Measurements from ENCODE around the gene BPIFA2. TPM values are rescaled to one million over a fixed set of nuclear protein-coding genes. Genes with fewer than 3 reads are reported as not detected.
"Not testable (repeated sequence)": the region's sequence is repeated elsewhere in the genome, so short reads cannot be mapped to it uniquely, and the experiment has no call there.

BPIFA2 gene
- total RNA-seq = not detected
- long read RNA-seq = 0 reads

GRCh38 chr20:33167859-33168258 lies at the start of gene BPIFA2:
Gene BPIFA2, plus strand, starts transcription at chr20:33168159. Its CDS starts 987 bp downstream, at chr20:33169146.
- ATAC-seq = no peak
- Histone ChIP-seq H3K4me1 (no peaks in the 10 kb centered on the region), H3K9me3 (no peaks in the 10 kb centered on the region), H3K36me3 (no peaks in the 10 kb centered on the region), H3K4me3 (no peak within 1 kb of the TSS), H3K27ac (no peak within 1 kb of the TSS), H3K27me3 (no peaks in the 10 kb centered on the region)
- intact Hi-C loops (cut with DNase I) = no loop called here
- no peak for DNase-seq
- TF ChIP-seq CTCF (IDR thresholded peaks at IDR 0.05) = no peak

GRCh38 chr20:33119725-33120720 lies 47.9 kb upstream of the BPIFA2 start:
- DNase-seq (no peak), ATAC-seq (no peak)
- Histone ChIP-seq H3K27me3 (no peaks in the 10 kb centered on the region), H3K4me1 (no peaks in the 10 kb centered on the region), H3K36me3 (no peaks in the 10 kb centered on the region), H3K27ac (no peak overlapping the region), H3K9me3 (no peaks in the 10 kb centered on the region), H3K4me3 (no peak overlapping the region)
- intact Hi-C loops (cut with DNase I) = no loop called here
- no peak for TF ChIP-seq CTCF (IDR thresholded peaks at IDR 0.05)

- ATAC-seq (no peak), DNase-seq (no peak)
Measured at GRCh38 chr20:33120934-33121333, 47.0 kb upstream of the BPIFA2 start.

GRCh38 chr20:33122297-33122696 lies 45.7 kb upstream of the BPIFA2 start:
- ATAC-seq; H3K4me3 ChIP-seq; DNase-seq; H3K27me3 ChIP-seq; H3K27ac ChIP-seq; H3K9me3 ChIP-seq; intact Hi-C loops (cut with DNase I); H3K4me1 ChIP-seq; H3K36me3 ChIP-seq: not testable (repeated sequence)

More at GRCh38 chr20:33120934-33121333, 47.0 kb upstream of the BPIFA2 start:
- intact Hi-C loops (cut with DNase I) = no loop called here
- no peak for TF ChIP-seq CTCF (IDR thresholded peaks at IDR 0.05)
- Histone ChIP-seq H3K9me3 (no peaks in the 10 kb centered on the region), H3K4me3 (no peak overlapping the region), H3K27me3 (no peaks in the 10 kb centered on the region), H3K36me3 (no peaks in the 10 kb centered on the region), H3K4me1 (no peaks in the 10 kb centered on the region), H3K27ac (no peak overlapping the region)

- Histone ChIP-seq H3K4me1 (no peaks in the 10 kb centered on the region), H3K9me3 (no peaks in the 10 kb centered on the region), H3K36me3 (no peaks in the 10 kb centered on the region), H3K27ac (no peak overlapping the region), H3K4me3 (no peak overlapping the region), H3K27me3 (no peaks in the 10 kb centered on the region)
- intact Hi-C loops (cut with DNase I) = no loop called here
- TF ChIP-seq CTCF (IDR thresholded peaks at IDR 0.05) = no peak
- DNase-seq = no peak
- no peak for ATAC-seq
Measured at GRCh38 chr20:33124261-33124660, 43.7 kb upstream of the BPIFA2 start.

GRCh38 chr20:33124994-33125393 lies 43.0 kb upstream of the BPIFA2 start:
- DNase-seq (no peak), ATAC-seq (no peak)
- Histone ChIP-seq H3K4me1 (no peaks in the 10 kb centered on the region), H3K27ac (no peak overlapping the region), H3K27me3 (no peaks in the 10 kb centered on the region), H3K36me3 (no peaks in the 10 kb centered on the region), H3K4me3 (no peak overlapping the region), H3K9me3 (no peaks in the 10 kb centered on the region)
- TF ChIP-seq CTCF (IDR thresholded peaks at IDR 0.05) = no peak
- intact Hi-C loops (cut with DNase I) = no loop called here
